ENCODE measurements around the gene GRAP2.
A peak's percentile ranks its signal among the peaks of the same experiment; 100 is the strongest.
"Not testable (repeated sequence)": the region's sequence is repeated elsewhere in the genome, so short reads cannot be mapped to it uniquely, and the experiment has no call there.

GRAP2 gene

DNA sequence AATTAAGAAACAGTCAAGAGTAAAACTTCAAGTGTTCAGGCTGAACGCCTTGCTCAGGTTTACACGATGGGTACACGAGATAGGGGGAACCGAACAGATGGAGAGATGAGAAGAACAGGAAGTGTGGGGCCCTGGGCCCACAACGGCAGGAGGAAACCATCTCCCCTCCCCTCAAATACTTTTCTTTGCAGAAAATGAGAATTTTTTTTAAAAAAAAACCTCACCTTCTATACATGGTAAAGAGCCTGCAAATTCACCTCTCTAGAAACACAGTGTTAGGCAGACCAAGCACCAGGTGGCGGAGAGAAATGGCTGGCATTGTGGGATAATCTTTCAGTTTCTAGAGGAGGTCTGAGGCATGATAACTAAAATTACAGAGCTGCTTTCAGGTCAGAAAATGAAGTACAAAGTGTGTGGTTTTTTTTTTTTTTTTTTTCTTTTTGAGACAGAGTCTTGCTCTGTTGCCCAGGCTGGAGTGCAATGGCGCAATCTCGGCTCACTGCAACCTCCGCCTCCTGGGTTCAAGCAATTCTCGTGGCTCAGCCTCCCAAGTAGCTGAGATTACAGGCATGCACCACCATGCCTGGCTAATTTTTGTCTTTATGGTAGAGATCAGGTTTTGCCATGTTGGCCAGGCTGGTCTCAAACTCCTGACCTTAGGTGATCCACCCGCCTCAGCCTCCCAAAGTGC lies 50.9 kb downstream of the GRAP2 start:
- H3K36me3 ChIP-seq (replicated peaks); in situ Hi-C loops (cut with MboI; ENCODE audit: low sequenced_read_pairs); H3K9me3 ChIP-seq; H3K27me3 ChIP-seq (ENCODE audit: low read depth); H3K4me1 ChIP-seq; DNase-seq (ENCODE audit: low spot score in 2 of 2); H3K4me3 ChIP-seq: not testable (repeated sequence)

DNA sequence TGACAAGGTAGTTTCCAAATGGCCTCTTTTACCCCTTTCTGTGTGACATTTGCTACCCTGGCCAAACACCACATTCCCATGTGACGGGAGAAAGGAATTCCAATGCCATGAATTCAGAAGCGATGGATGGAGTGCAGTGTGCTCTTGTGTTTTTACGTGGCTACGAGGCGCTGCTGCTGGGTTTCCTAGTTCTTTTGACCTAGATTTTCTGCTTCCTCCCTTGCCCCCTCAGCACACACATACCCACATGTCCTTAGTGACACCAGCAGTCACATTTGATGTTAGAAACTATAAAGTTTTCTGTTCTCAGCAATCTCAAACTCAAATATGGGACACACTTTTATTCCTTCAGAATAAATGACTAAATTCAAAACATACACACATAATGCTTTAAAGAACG lies 51.5 kb downstream of the GRAP2 start:
- Histone ChIP-seq H3K4me1 (no peaks in the 10 kb centered on the region), H3K36me3 (replicated peaks) (no peaks in the 10 kb centered on the region), H3K9me3 (no peaks in the 10 kb centered on the region), H3K27me3 (ENCODE audit: low read depth) (no peaks in the 10 kb centered on the region), H3K4me3 (no peak overlapping the region)
- in situ Hi-C loops (cut with MboI; ENCODE audit: low sequenced_read_pairs) = no loop called here
- no peak for DNase-seq (ENCODE audit: low spot score in 2 of 2)

DNA sequence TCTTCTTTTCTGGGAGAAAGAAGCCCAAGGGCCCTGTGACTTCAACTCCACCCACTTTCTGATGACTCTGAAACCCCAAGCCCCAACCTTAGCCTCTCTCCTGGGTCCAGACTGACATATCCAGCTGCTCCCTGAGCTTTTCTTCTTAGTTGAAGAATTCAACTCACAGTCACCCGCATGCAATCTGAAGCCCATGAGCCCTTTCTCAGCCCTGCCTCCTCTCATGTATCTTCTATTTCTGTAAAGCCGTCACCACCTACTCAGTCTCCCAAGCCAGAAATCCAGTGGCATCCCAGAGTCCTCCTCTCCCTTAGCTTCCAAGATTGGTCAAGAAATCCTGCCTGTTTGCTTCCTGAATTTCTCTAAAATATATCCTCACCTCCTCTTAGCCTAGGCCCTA lies 52.2 kb downstream of the GRAP2 start:
- DNase-seq (ENCODE audit: low spot score in 2 of 2) = no peak
- H3K4me1 ChIP-seq = no peaks in the 10 kb centered on the region
- H3K27me3 ChIP-seq (ENCODE audit: low read depth) = no peaks in the 10 kb centered on the region
- H3K4me3 ChIP-seq = no peak overlapping the region
- H3K36me3 ChIP-seq (replicated peaks) = no peaks in the 10 kb centered on the region
- H3K9me3 ChIP-seq = no peaks in the 10 kb centered on the region
- in situ Hi-C loops (cut with MboI; ENCODE audit: low sequenced_read_pairs) = no loop called here

DNA sequence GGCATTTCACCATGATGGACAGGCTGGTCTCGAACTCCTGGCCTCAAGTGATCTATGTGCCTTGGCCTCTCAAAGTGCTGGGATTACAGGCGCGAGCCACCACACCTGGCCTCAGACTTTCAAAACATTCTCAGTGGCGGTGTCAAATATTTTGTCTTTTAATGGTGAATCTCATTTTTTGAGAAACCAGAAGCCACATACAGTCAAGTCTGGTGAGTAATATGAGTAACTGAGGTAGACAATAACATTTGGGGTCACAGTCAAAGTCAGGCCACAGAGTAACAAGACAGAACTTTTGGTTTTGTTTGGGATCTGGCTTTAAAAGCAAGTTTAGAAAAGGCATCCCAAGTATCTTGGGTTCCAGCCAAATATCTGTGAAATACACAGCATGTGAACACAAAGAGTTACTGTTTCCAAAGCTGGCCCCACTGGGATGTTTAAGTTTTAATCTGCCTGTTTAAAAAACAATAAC lies 53.7 kb downstream of the GRAP2 start:
- in situ Hi-C loops (cut with MboI; ENCODE audit: low sequenced_read_pairs) = no loop called here
- Histone ChIP-seq H3K27me3 (ENCODE audit: low read depth) (no peaks in the 10 kb centered on the region), H3K4me3 (no peak overlapping the region), H3K36me3 (replicated peaks) (no peaks in the 10 kb centered on the region), H3K4me1 (no peaks in the 10 kb centered on the region), H3K9me3 (no peaks in the 10 kb centered on the region)
- peak in 1 of 2 experiments; percentile 26 for DNase-seq (ENCODE audit: low spot score in 2 of 2)

DNA sequence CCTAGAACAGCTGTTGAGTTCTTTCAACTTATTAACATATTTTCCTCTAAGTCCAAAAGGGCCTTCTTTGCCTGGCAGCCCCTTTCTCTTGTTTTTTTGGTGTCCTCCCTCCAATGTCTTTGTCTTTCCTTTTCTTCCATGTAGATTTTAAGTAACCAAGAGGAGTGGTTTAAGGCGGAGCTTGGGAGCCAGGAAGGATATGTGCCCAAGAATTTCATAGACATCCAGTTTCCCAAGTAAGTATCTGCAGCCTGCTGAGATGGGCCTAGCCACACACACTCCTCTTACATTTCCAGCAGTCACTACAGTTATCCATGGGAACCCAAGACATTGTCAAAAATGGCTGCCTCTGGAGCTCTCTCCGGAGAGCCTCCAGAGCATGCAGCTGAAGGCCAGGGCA lies 54.8 kb downstream of the GRAP2 start:
- Histone ChIP-seq H3K27me3 (ENCODE audit: low read depth) (no peaks in the 10 kb centered on the region), H3K4me3 (no peak overlapping the region), H3K36me3 (replicated peaks) (no peaks in the 10 kb centered on the region), H3K9me3 (no peaks in the 10 kb centered on the region), H3K4me1 (no peaks in the 10 kb centered on the region)
- no peak for DNase-seq (ENCODE audit: low spot score in 2 of 2)
- in situ Hi-C loops (cut with MboI; ENCODE audit: low sequenced_read_pairs) = no loop called here

DNA sequence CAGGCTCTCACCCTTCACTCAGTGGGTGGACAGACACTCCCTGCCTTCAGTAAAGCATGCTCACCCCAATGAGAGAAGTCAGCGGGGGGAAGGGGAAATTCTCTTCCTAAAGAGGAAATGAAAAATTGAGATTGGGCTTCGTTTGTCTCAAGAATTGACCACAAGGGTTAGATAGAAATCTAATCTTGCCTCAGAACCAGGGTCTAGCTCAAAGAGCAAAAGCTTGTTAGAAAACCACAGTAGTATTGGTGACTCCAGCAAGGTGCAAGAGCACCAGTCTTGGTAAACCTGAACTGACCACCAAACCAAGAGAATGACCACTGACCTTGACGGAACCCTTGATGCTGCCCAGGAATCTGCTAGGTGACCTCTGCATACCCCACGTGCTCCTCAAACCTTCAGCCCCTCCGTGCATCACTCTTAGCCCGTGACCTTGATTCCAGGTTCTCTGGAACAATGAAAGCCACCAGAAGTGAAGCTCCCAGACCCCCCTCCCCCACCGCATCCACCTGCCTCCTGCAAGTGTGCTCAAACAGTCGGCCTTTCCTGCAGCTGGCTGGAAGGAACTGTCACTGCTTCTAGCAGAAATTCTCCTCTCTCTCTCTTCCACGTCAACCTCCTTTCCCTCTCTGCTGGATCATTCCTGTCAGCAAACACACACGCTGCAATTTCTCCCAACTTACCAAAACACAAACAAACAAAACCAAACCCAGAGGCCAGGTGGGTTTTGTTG lies 56.2 kb downstream of the GRAP2 start:
- no peaks in the 10 kb centered on the region for H3K36me3 ChIP-seq (replicated peaks)
- no peaks in the 10 kb centered on the region for H3K9me3 ChIP-seq
- no peaks in the 10 kb centered on the region for H3K4me1 ChIP-seq
- no peaks in the 10 kb centered on the region for H3K27me3 ChIP-seq (ENCODE audit: low read depth)
- no peak overlapping the region for H3K4me3 ChIP-seq
- in situ Hi-C loops (cut with MboI; ENCODE audit: low sequenced_read_pairs) = no loop called here
- no peak for DNase-seq (ENCODE audit: low spot score in 2 of 2)

DNA sequence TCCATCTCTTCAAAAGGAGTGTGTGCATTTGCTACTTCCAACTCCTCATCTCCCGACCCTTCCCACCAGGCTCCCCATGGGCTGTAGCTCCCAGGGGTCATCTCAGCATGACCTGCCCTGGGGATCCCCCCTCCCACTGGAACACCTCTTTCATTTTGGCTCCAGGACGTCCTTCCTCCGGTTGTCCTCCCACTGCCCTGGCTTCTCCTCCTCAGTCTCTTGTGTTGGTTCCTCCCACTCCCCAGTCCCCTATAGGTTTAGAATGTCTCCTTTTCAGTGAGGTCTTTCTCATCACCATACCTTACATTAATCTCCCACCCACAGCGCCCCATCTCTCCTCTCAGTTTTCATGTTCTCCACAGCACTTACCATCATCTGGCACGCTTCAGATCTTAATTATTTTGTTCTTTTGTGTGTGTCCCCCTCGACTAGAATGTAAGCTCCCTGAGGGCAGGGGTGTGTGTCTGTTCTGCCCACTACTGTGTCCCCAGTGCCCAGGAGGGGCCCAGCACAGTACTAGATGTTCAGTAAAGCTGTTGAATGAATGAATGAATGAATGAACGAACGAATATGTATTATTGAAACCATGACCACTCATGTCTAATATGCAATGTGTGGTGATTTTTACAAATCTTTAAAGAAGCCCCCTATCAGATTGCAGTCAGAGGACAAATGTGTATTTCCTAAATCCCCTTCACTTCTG lies 57.3 kb downstream of the GRAP2 start:
- Histone ChIP-seq H3K9me3 (no peaks in the 10 kb centered on the region), H3K36me3 (replicated peaks) (no peaks in the 10 kb centered on the region), H3K4me3 (no peak overlapping the region), H3K4me1 (no peaks in the 10 kb centered on the region), H3K27me3 (ENCODE audit: low read depth) (no peaks in the 10 kb centered on the region)
- DNase-seq (ENCODE audit: low spot score in 2 of 2) = no peak
- in situ Hi-C loops (cut with MboI; ENCODE audit: low sequenced_read_pairs) = no loop called here

DNA sequence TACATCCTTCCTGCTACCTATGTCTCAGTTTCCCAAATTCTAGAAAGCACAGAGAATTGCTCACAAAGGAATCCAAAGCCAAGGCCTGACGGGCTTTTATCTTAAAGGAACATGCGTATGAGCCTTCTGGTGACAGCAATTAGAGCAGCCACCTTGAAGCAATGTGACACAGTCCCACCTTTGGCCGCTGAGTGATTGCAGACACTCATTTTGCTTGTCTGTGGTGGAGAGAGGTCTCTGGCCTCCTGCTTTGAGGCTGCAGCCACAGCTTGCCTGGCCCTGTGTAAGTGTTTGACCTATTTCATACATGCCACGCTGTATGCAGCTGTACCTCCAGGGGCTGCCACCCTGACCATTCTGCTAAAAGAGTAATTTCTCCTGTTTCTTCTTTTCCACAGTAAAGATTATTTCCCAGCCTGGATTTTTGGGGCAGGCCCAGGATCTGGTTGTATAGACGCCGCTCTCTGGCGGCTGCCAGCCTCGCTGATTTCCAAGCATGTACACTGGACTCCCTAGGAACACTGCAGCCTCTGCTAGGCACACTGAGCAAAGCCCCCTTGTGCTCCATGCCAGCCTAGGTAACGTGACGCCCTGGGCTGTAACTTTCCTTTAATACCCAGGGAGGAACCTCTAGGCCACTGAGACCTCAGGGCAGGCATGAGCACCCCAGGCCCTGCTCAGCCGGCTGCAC lies 58.2 kb downstream of the GRAP2 start:
- no peaks in the 10 kb centered on the region for H3K36me3 ChIP-seq (replicated peaks)
- no peaks in the 10 kb centered on the region for H3K4me1 ChIP-seq
- no peak for DNase-seq (ENCODE audit: low spot score in 2 of 2)
- no peaks in the 10 kb centered on the region for H3K9me3 ChIP-seq
- H3K27me3 ChIP-seq (ENCODE audit: low read depth) = no peaks in the 10 kb centered on the region
- H3K4me3 ChIP-seq = no peak overlapping the region
- in situ Hi-C loops (cut with MboI; ENCODE audit: low sequenced_read_pairs) = no loop called here

DNA sequence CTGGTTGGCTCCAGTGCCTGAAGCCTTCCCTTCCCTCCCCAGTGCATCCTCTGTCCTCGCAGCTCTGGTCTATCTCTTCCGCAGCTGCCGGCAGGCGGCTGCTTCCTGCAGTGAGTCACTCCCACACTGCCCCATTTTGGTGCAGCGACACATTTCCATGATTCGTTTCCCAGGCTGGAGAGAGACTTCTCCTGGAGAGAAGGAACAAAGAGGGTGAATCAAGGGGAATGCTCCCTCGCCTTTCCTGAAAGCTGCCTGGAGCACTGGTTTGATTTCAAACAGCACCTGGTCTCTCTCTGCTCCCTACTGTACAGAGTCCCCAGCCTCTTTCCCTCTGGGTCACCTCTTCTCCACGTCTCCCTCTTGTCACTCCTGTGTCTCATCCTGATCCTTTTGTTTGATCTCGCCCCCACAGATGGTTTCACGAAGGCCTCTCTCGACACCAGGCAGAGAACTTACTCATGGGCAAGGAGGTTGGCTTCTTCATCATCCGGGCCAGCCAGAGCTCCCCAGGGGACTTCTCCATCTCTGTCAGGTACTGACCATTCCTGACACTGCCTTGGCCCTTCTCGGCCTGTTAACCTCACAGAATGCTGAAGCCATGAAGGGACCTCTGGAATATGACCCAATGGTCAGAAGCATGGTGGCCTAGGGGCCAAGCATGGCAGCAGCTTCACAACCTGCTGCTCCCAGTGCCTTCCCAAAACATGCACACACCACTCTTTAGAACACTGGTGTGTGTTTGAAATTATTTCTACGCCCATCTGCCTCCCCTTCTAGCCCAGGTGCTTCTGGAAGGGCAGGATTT lies 59.0 kb downstream of the GRAP2 start, which contains the start of gene TMA7B:
Gene TMA7B (plus strand): TSS at position 758 of the 808 bp plus-strand sequence. CDS start 3,978 bp downstream, outside the sequence.
- DNase-seq (ENCODE audit: low spot score in 2 of 2) = no peak
- Histone ChIP-seq H3K27me3 (ENCODE audit: low read depth) (no peaks in the 10 kb centered on the region), H3K4me1 (no peaks in the 10 kb centered on the region), H3K36me3 (replicated peaks) (no peaks in the 10 kb centered on the region), H3K9me3 (no peaks in the 10 kb centered on the region), H3K4me3 (no peak within 1 kb of the TSS)
- in situ Hi-C loops (cut with MboI; ENCODE audit: low sequenced_read_pairs) = no loop called here

DNA sequence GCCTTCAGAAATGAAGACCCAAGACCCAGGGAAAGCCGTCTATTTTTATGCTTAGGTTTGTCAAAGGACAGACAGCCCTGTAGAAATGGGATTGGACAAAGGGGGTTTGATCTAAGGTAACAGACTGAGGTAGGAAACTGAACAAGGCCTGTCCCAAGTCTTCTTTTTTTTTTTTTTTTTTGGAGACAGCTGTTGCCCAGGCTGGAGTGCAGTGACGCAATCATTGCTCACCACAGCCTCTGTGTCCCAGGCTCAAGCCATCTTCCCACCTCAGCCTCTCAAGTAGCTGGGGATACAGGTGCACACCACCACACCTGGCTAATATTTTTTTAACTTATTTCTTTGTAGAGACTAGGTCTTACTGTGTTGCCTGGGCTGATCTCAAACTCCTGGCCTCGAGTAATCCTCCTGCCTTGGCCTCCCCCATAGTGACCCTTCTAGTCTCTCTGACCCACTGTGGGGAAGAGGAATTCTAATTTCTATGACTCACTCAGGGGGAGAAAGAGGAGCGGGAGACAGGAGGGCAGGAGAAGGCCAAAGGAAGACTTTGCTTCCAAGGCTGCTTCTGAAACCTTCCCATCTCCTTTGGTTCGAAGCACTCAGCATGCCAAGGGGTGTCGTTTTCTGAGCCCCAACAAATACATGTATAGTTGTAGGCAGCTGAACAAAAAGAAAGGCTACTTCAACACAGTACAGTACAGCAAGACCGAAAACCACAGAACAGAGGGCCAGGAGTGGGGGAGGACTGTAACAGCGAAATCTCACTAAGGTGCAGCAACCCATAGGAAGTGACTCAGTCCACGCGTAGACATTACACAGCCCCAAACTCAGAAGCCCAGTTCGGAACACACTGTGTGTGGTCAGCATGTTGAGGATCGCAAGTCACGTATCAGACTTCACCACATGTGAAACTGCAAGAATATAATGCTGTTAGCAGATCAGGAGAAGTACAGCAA lies 60.2 kb downstream of the GRAP2 start:
- in situ Hi-C loops (cut with MboI; ENCODE audit: low sequenced_read_pairs) = no loop called here
- H3K4me3 ChIP-seq = no peak overlapping the region
- no peaks in the 10 kb centered on the region for H3K9me3 ChIP-seq
- no peaks in the 10 kb centered on the region for H3K4me1 ChIP-seq
- no peaks in the 10 kb centered on the region for H3K27me3 ChIP-seq (ENCODE audit: low read depth)
- H3K36me3 ChIP-seq (replicated peaks) = no peaks in the 10 kb centered on the region
- no peak for DNase-seq (ENCODE audit: low spot score in 2 of 2)

DNA sequence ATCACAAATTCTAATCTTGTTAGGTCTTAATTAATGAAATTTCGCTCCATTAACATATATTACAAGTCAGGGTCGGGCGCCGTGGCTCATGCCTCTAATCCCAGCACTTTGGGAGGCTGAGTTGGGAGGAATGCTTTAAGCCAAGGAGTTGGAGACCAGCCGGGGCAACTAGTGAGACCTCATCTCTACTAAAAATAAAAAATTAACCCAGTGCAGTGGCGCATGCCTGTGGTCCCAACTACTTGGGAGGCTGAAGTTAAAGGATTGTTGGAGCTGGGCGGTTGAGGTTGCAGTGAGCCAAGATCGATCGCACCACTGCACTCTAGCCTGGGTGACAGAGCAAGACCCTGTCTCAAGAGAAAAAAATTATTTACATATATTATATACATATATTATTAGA lies 61.2 kb downstream of the GRAP2 start:
- Histone ChIP-seq H3K4me3 (no peak overlapping the region), H3K9me3 (no peaks in the 10 kb centered on the region), H3K36me3 (replicated peaks) (no peaks in the 10 kb centered on the region), H3K4me1 (peaks cover 4% of the 10 kb centered on the region), H3K27me3 (ENCODE audit: low read depth) (no peaks in the 10 kb centered on the region)
- DNase-seq (ENCODE audit: low spot score in 2 of 2) = no peak
- in situ Hi-C loops (cut with MboI; ENCODE audit: low sequenced_read_pairs) = no loop called here

DNA sequence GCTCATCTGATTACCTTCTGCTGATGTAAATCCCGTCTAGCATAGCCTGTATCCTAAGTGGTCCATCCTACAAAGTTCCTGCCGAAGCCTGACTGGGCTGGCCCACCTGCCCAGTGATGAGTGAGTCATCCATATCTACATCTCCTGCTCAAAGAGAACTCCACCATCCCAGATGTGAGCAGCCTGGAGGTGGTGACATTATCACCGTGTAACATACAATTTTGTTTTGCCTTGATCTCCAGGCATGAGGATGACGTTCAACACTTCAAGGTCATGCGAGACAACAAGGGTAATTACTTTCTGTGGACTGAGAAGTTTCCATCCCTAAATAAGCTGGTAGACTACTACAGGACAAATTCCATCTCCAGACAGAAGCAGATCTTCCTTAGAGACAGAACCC lies 64.9 kb downstream of the GRAP2 start:
- Histone ChIP-seq H3K9me3 (no peaks in the 10 kb centered on the region), H3K36me3 (replicated peaks) (no peaks in the 10 kb centered on the region), H3K4me1 (peaks cover 22% of the 10 kb centered on the region), H3K27me3 (ENCODE audit: low read depth) (no peaks in the 10 kb centered on the region), H3K4me3 (no peak overlapping the region)
- no peak for DNase-seq (ENCODE audit: low spot score in 2 of 2)
- in situ Hi-C loops (cut with MboI; ENCODE audit: low sequenced_read_pairs) = no loop called here
